ENCODE data around the gene CTRL.

The CTRL gene

GRCh38 chr16:67946128-67946569 lies 14.5 kb upstream of the CTRL start:
- Histone ChIP-seq H3K9me3 (ENCODE audit: control insufficient read depth, low read length) (no peaks in the 10 kb centered on the region), H3K36me3 (ENCODE audit: control insufficient read depth, insufficient read depth, low read length) (peaks cover 99% of the 10 kb centered on the region)
- 95 to 96% methylated on average over 16 to 18 of the region's 20 CpGs for WGBS, 2 experiments (ENCODE audit: insufficient coverage in 2 of 2)

GRCh38 chr16:67945392-67945933 lies 13.8 kb upstream of the CTRL start:
- Histone ChIP-seq H3K36me3 (ENCODE audit: control insufficient read depth, insufficient read depth, low read length) (peaks cover 99% of the 10 kb centered on the region), H3K4me3 (ENCODE audit: extremely low read depth, insufficient read depth, low read length, poor library complexity, severe bottlenecking) (no peak overlapping the region)
- 95 to 96% methylated on average over 22 to 24 of the region's 24 CpGs for WGBS, 2 experiments (ENCODE audit: insufficient coverage in 2 of 2)

More at GRCh38 chr16:67946128-67946569, 14.5 kb upstream of the CTRL start:
- H3K27ac ChIP-seq (ENCODE audit: low read depth, low read length, severe bottlenecking): no peak overlapping the region
- no peak overlapping the region for H3K4me3 ChIP-seq (ENCODE audit: extremely low read depth, insufficient read depth, low read length, poor library complexity, severe bottlenecking)
- H3K4me1 ChIP-seq (ENCODE audit: control insufficient read depth, insufficient read depth, low read length, poor library complexity, severe bottlenecking): no peaks in the 10 kb centered on the region

DNA sequence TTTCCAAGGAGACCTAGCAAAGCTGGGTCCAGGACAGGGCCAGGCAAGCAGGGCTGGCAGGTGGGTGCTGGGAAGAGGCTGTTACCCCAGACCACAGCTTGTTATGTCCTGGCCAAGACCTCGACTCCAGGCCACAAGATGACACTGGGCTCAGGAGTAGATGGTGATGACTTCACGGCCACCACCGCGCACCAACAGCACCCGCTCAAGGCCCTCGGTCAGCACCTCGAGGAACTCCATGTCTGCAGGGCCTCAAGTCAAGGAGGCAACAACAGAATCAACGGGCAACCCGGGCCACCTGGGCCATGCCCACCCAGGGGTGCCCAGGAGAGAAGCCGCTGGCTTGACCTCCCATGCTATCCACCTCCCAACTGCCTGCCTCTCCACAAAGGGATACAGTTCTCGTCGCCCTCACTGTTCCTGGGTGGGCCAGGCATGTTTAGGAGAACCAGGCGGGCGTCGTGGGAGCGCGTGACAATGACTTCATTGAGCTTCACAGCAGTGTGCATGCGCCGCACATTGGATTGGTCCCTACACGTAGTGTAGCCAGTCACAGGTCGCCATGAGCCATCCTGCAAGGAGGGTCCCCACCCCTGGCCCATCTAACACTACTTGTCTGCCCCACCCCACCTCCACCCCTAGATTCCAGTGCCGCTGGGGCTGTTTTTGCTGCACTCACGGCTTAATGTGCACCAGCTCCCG lies 13.2 kb upstream of the CTRL start:
- 97 to 99% methylated on average over 21 to 24 of the region's 24 CpGs for WGBS, 2 experiments (ENCODE audit: insufficient coverage in 2 of 2)
- H3K9me3 ChIP-seq (ENCODE audit: control insufficient read depth, low read length): no peaks in the 10 kb centered on the region
- peaks cover 98% of the 10 kb centered on the region for H3K36me3 ChIP-seq (ENCODE audit: control insufficient read depth, insufficient read depth, low read length)
- no peak overlapping the region for H3K4me3 ChIP-seq (ENCODE audit: extremely low read depth, insufficient read depth, low read length, poor library complexity, severe bottlenecking)
- no peak overlapping the region for H3K27ac ChIP-seq (ENCODE audit: low read depth, low read length, severe bottlenecking)
- H3K4me1 ChIP-seq (ENCODE audit: control insufficient read depth, insufficient read depth, low read length, poor library complexity, severe bottlenecking): no peaks in the 10 kb centered on the region

More at GRCh38 chr16:67945392-67945933, 13.8 kb upstream of the CTRL start:
- H3K27ac ChIP-seq (ENCODE audit: low read depth, low read length, severe bottlenecking): no peak overlapping the region
- H3K9me3 ChIP-seq (ENCODE audit: control insufficient read depth, low read length): no peaks in the 10 kb centered on the region
- no peaks in the 10 kb centered on the region for H3K4me1 ChIP-seq (ENCODE audit: control insufficient read depth, insufficient read depth, low read length, poor library complexity, severe bottlenecking)

DNA sequence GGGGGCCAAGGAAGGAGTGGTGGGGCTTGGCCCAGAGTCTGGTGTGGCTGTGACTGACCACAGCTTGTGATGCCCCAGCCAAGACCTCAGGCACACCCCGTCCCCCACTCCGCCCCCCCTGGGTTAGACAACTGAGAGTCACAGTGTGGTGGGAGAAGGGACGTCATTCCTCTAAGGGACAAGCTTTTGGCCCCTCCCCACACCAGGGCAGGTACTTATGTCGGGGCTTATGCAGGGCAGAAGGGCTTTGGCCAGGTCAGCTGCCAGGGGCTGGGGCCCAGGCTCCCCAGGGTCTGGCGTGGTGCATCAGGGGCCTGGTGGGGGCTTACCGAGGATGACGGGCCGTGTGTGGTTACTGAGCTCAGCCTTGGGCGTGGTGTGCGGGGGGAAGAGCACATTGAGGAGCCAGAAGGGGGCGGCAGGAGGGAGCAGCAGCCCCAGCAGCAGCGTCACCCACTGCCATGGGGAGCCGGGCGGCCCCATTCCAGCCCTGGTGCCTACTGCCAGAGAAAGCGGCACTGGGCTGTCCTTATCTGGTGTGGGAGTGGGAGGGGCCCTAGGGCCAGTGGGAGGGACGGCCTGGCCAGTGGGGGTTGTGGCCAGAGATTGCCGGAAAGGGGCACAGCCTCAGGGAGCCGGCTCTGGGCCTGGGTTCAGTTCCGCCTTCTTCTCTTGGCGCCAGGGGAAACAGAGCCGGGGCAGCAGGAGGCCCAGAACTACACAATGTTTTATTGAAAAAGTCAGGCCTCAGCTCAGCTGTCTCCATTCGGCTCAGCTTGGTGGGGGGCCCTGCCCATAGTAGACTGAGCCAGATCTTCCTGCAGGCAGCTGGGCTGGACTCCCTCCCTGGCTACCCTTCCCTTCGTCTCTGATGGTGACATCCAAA lies 12.2 kb upstream of the CTRL start, which contains the start of gene LCAT:
TSS of gene LCAT (minus strand) at position 502 of the 886 bp plus-strand sequence. CDS start at position 483, 19 bp downstream.
- Histone ChIP-seq H3K36me3 (ENCODE audit: control insufficient read depth, insufficient read depth, low read length) (peaks cover 94% of the 10 kb centered on the region), H3K4me1 (ENCODE audit: control insufficient read depth, insufficient read depth, low read length, poor library complexity, severe bottlenecking) (no peaks in the 10 kb centered on the region), H3K4me3 (ENCODE audit: extremely low read depth, insufficient read depth, low read length, poor library complexity, severe bottlenecking) (no peak within 1 kb of the TSS), H3K27ac (ENCODE audit: low read depth, low read length, severe bottlenecking) (peak within 1 kb of the TSS; percentile 29), H3K9me3 (ENCODE audit: control insufficient read depth, low read length) (no peaks in the 10 kb centered on the region)
- WGBS, 2 experiments (ENCODE audit: insufficient coverage in 2 of 2): 87% methylated on average over 18 to 20 of the region's 23 CpGs

- Histone ChIP-seq H3K27ac (ENCODE audit: low read depth, low read length, severe bottlenecking) (no peak overlapping the region), H3K4me3 (ENCODE audit: extremely low read depth, insufficient read depth, low read length, poor library complexity, severe bottlenecking) (no peak overlapping the region), H3K4me1 (ENCODE audit: control insufficient read depth, insufficient read depth, low read length, poor library complexity, severe bottlenecking) (no peaks in the 10 kb centered on the region), H3K9me3 (ENCODE audit: control insufficient read depth, low read length) (no peaks in the 10 kb centered on the region), H3K36me3 (ENCODE audit: control insufficient read depth, insufficient read depth, low read length) (peaks cover 87% of the 10 kb centered on the region)
- WGBS, 2 experiments (ENCODE audit: insufficient coverage in 2 of 2): 86 to 97% methylated on average over 2 to 4 of the region's 6 CpGs
These were observed 11.6 kb upstream of the CTRL start for GRCh38 chr16:67943256-67943618.

DNA sequence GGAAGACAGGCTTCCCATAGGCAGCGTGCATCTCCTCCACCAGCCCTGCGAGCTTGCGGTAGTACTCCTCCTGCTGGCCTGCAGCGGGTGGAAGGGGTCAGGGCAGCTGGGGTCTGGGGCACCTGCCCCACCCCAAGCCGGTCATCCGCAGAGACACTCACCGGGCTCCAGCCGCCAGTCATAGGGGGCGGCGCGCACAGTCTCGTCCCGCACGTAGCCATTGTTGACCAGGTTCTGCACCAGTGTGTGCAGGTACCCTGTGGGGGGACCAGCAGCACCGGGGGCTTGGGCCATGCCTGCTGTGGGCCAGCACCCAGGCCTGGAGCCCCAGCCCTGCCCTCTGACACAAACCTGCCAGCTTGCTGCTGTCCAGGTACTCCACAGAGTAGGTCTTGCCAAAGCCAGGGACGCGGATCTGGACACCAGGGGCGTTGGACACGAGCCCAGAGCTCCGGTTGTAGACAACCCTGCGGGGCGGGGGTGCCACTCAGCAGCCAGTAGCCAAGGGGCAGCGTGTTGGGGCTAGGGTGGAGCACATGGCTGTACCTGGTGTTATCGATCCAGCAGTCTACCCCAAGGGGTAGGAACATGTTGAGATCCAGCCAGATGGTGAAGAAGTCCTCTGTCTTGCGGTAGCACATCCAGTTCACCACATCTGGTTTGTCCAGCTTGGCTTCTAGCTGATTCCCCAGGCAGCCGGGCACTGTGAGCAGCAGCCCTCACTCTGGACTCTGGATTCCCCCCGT lies 11.0 kb upstream of the CTRL start:
- peaks cover 82% of the 10 kb centered on the region for H3K36me3 ChIP-seq (ENCODE audit: control insufficient read depth, insufficient read depth, low read length)

GRCh38 chr16:67942200-67942509 lies 10.5 kb upstream of the CTRL start:
- Histone ChIP-seq H3K36me3 (ENCODE audit: control insufficient read depth, insufficient read depth, low read length) (peaks cover 76% of the 10 kb centered on the region), H3K4me3 (ENCODE audit: extremely low read depth, insufficient read depth, low read length, poor library complexity, severe bottlenecking) (no peak overlapping the region), H3K4me1 (ENCODE audit: control insufficient read depth, insufficient read depth, low read length, poor library complexity, severe bottlenecking) (no peaks in the 10 kb centered on the region), H3K27ac (ENCODE audit: low read depth, low read length, severe bottlenecking) (no peak overlapping the region), H3K9me3 (ENCODE audit: control insufficient read depth, low read length) (no peaks in the 10 kb centered on the region)
- WGBS, 2 experiments (ENCODE audit: insufficient coverage in 2 of 2): 84 to 88% methylated on average over 6 of the region's 6 CpGs

More for the DNA sequence above, 11.0 kb upstream of the CTRL start:
- no peaks in the 10 kb centered on the region for H3K9me3 ChIP-seq (ENCODE audit: control insufficient read depth, low read length)
- no peaks in the 10 kb centered on the region for H3K4me1 ChIP-seq (ENCODE audit: control insufficient read depth, insufficient read depth, low read length, poor library complexity, severe bottlenecking)
- no peak overlapping the region for H3K27ac ChIP-seq (ENCODE audit: low read depth, low read length, severe bottlenecking)
- 93 to 96% methylated on average over 26 to 27 of the region's 27 CpGs for WGBS, 2 experiments (ENCODE audit: insufficient coverage in 2 of 2)
- no peak overlapping the region for H3K4me3 ChIP-seq (ENCODE audit: extremely low read depth, insufficient read depth, low read length, poor library complexity, severe bottlenecking)

- no peaks in the 10 kb centered on the region for H3K4me1 ChIP-seq (ENCODE audit: control insufficient read depth, insufficient read depth, low read length, poor library complexity, severe bottlenecking)
- no peak overlapping the region for H3K4me3 ChIP-seq (ENCODE audit: extremely low read depth, insufficient read depth, low read length, poor library complexity, severe bottlenecking)
- 88 to 93% methylated on average over 4 to 8 of the region's 9 CpGs for WGBS, 2 experiments (ENCODE audit: insufficient coverage in 2 of 2)
- no peak overlapping the region for H3K27ac ChIP-seq (ENCODE audit: low read depth, low read length, severe bottlenecking)
- peaks cover 71% of the 10 kb centered on the region for H3K36me3 ChIP-seq (ENCODE audit: control insufficient read depth, insufficient read depth, low read length)
- no peaks in the 10 kb centered on the region for H3K9me3 ChIP-seq (ENCODE audit: control insufficient read depth, low read length)
These were observed 10.0 kb upstream of the CTRL start for GRCh38 chr16:67941469-67942199.

GRCh38 chr16:67940446-67941089 lies 8.9 kb upstream of the CTRL start:
- no peak overlapping the region for H3K27ac ChIP-seq (ENCODE audit: low read depth, low read length, severe bottlenecking)
- H3K9me3 ChIP-seq (ENCODE audit: control insufficient read depth, low read length): no peaks in the 10 kb centered on the region
- WGBS, 2 experiments (ENCODE audit: insufficient coverage in 2 of 2): 83 to 88% methylated on average over 4 to 5 of the region's 5 CpGs
- H3K36me3 ChIP-seq (ENCODE audit: control insufficient read depth, insufficient read depth, low read length): peaks cover 61% of the 10 kb centered on the region
- no peak overlapping the region for H3K4me3 ChIP-seq (ENCODE audit: extremely low read depth, insufficient read depth, low read length, poor library complexity, severe bottlenecking)
- H3K4me1 ChIP-seq (ENCODE audit: control insufficient read depth, insufficient read depth, low read length, poor library complexity, severe bottlenecking): no peaks in the 10 kb centered on the region

Data from mesodermal cell (in vitro differentiated cells).